Measurements from ENCODE around the gene DNER. TPM values are rescaled to one million over a fixed set of nuclear protein-coding genes. Genes with fewer than 3 reads are reported as not detected.

DNER gene
- total RNA-seq, 1 experiment from 2014 or later = 8.4 TPM

DNA sequence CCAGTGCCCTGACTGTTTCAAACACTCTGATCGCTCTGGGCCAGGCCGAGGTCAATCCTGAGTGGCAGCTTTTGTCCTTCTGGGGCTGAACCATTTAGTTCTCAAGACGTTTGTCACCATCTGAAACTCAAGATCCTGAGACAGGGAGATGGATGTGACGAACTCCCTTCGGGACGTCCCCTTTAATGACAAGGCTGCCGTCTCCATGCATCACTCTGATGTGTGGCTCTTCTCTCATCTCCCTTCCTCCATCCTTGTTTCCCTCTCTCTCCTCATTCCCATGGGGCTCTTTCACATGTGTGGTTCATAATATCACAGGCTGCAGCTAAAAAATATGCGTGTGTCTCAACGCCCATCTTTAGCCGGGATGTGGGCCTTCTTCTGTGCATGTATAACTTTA lies 189.6 kb downstream of the DNER start:
- TF ChIP-seq EZH2 (IDR thresholded peaks at IDR 0.05; ENCODE audit: borderline replicate concordance, low read depth, low read length, poor library complexity, severe bottlenecking) = no peak
- TF ChIP-seq, protein P1, sequence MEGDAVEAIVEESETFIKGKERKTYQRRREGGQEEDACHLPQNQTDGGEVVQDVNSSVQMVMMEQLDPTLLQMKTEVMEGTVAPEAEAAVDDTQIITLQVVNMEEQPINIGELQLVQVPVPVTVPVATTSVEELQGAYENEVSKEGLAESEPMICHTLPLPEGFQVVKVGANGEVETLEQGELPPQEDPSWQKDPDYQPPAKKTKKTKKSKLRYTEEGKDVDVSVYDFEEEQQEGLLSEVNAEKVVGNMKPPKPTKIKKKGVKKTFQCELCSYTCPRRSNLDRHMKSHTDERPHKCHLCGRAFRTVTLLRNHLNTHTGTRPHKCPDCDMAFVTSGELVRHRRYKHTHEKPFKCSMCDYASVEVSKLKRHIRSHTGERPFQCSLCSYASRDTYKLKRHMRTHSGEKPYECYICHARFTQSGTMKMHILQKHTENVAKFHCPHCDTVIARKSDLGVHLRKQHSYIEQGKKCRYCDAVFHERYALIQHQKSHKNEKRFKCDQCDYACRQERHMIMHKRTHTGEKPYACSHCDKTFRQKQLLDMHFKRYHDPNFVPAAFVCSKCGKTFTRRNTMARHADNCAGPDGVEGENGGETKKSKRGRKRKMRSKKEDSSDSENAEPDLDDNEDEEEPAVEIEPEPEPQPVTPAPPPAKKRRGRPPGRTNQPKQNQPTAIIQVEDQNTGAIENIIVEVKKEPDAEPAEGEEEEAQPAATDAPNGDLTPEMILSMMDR (conservative IDR thresholded peaks at IDR 0.05; ENCODE audit: low read depth, low read length) = no peak
- BruUV-seq (replicated peaks) = no TSS peak
- CTCF ChIA-PET = no interaction called here
- no peaks in the 10 kb centered on the region for H3K4me1 ChIP-seq (ENCODE audit: insufficient read depth, low read length, poor library complexity, severe bottlenecking)
- H3K36me3 ChIP-seq (ENCODE audit: insufficient read depth, low read length, poor library complexity, severe bottlenecking) = no peaks in the 10 kb centered on the region
- no peaks in the 10 kb centered on the region for H3K27me3 ChIP-seq (replicated peaks; ENCODE audit: insufficient read depth, low read depth, low read length, poor library complexity)
- DNase-seq (ENCODE audit: low spot score) = no peak
- no peaks in the 10 kb centered on the region for H3K9me3 ChIP-seq (ENCODE audit: low read depth, low read length, poor library complexity, severe bottlenecking)
- POLR2A ChIA-PET (ENCODE audit: low non-redundant PET) = no interaction called here
- intact Hi-C loops (cut with micrococcal nuclease; ENCODE audit: unreplicated experiment) = no loop called here
- H3K4me3 ChIP-seq (ENCODE audit: low read depth, low read length, poor library complexity, severe bottlenecking) = no peak overlapping the region
- H3K27ac ChIP-seq (ENCODE audit: low read depth, low read length, poor library complexity, severe bottlenecking) = no peak overlapping the region

DNA sequence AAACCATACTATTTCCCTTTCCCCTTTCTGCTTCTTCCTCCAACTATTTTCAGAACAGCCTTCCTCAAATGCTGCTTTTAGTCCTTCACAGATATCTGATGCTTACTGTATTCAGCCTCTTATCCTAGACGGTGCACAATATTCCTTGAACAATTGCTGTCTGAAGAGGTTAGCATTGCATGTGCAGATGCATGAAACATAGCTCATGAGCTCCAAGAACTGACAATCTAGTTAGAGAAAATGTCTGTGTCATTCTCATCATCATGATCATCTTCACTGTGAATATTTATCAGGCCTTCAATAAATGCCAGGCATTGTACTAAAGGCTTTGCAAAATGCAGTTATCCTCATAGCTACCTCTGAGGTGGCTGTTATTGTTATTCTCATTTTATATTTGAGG lies 190.7 kb downstream of the DNER start:
- CTCF ChIA-PET = no interaction called here

DNA sequence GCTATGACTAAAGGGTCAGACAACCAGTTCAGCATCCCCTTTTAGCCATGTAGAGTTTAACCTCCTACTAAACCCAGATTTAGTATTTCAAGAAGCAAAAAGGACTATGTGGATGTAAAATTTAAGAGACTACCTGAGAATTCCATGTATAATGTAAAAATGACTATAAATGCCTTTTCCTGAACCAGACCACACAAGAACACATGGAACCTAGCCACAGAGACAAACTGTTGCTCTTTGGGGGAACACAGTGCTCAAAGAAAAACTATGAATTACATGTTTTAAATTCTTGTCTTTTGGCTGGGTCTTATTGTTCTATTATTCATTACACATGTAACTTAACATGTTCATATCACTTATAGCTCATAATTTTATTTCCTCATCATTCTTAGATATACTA lies 192.8 kb downstream of the DNER start:
- no peak for TF ChIP-seq EZH2 (IDR thresholded peaks at IDR 0.05; ENCODE audit: borderline replicate concordance, low read depth, low read length, poor library complexity, severe bottlenecking)
- TF ChIP-seq, protein P1 (conservative IDR thresholded peaks at IDR 0.05; ENCODE audit: low read depth, low read length) = no peak
- Histone ChIP-seq H3K27me3 (replicated peaks; ENCODE audit: insufficient read depth, low read depth, low read length, poor library complexity) (no peaks in the 10 kb centered on the region), H3K4me3 (ENCODE audit: low read depth, low read length, poor library complexity, severe bottlenecking) (no peak overlapping the region), H3K36me3 (ENCODE audit: insufficient read depth, low read length, poor library complexity, severe bottlenecking) (no peaks in the 10 kb centered on the region), H3K9me3 (ENCODE audit: low read depth, low read length, poor library complexity, severe bottlenecking) (no peaks in the 10 kb centered on the region), H3K4me1 (ENCODE audit: insufficient read depth, low read length, poor library complexity, severe bottlenecking) (no peaks in the 10 kb centered on the region), H3K27ac (ENCODE audit: low read depth, low read length, poor library complexity, severe bottlenecking) (no peak overlapping the region)
- no TSS peak for BruUV-seq (replicated peaks)
- intact Hi-C loops (cut with micrococcal nuclease; ENCODE audit: unreplicated experiment) = no loop called here
- DNase-seq (ENCODE audit: low spot score) = no peak
- ChIA-PET POLR2A (ENCODE audit: low non-redundant PET) (no interaction called here), CTCF (no interaction called here)

More for the DNA sequence above, 190.7 kb downstream of the DNER start:
- Histone ChIP-seq H3K27me3 (replicated peaks; ENCODE audit: insufficient read depth, low read depth, low read length, poor library complexity) (no peaks in the 10 kb centered on the region), H3K36me3 (ENCODE audit: insufficient read depth, low read length, poor library complexity, severe bottlenecking) (no peaks in the 10 kb centered on the region), H3K9me3 (ENCODE audit: low read depth, low read length, poor library complexity, severe bottlenecking) (no peaks in the 10 kb centered on the region), H3K4me1 (ENCODE audit: insufficient read depth, low read length, poor library complexity, severe bottlenecking) (no peaks in the 10 kb centered on the region), H3K27ac (ENCODE audit: low read depth, low read length, poor library complexity, severe bottlenecking) (no peak overlapping the region), H3K4me3 (ENCODE audit: low read depth, low read length, poor library complexity, severe bottlenecking) (no peak overlapping the region)
- intact Hi-C loops (cut with micrococcal nuclease; ENCODE audit: unreplicated experiment) = no loop called here
- no TSS peak for BruUV-seq (replicated peaks)
- TF ChIP-seq EZH2 (IDR thresholded peaks at IDR 0.05; ENCODE audit: borderline replicate concordance, low read depth, low read length, poor library complexity, severe bottlenecking) = no peak
- TF ChIP-seq, protein P1 (conservative IDR thresholded peaks at IDR 0.05; ENCODE audit: low read depth, low read length) = no peak
- DNase-seq (ENCODE audit: low spot score) = no peak
- POLR2A ChIA-PET (ENCODE audit: low non-redundant PET) = no interaction called here
